HG03108 (cell line): ENCODE measurements around the gene SCAF4.

Source experiments
- ATAC-seq: cut with Tn5 transposase; IDR thresholded peaks from one replicate; pipeline ENCODE4 v1.9.1; 2021; ENCODE audit warnings: moderate library complexity; ENCODE audit not compliant: unreplicated experiment

Gene SCAF4

GRCh38 chr21:31713973-31714740 lies 17.8 kb downstream of the SCAF4 start:
- peak; percentile 47 for ATAC-seq

- no peak for ATAC-seq
These were observed 18.8 kb downstream of the SCAF4 start for GRCh38 chr21:31713115-31713514.

- no peak for ATAC-seq
These were observed 20.1 kb downstream of the SCAF4 start for GRCh38 chr21:31711745-31712285.

DNA sequence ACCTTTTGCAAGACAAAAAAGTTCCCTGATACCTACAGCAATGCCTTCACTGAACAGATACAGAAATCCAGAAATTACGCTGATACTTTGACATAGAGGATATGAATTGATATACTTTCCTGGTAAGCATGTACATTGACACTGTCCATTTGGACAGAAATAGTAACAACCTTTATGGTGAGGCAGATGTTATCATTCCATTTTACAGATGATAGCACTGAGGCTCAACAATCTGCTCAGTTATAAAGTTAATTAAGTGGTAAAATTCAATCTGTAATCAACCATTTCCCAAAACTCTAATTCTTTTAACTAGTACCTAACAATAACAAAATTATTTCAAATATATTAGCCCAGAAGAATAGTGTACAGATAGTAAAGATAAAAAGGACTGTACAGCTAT lies 20.6 kb downstream of the SCAF4 start:
- ATAC-seq = no peak

GRCh38 chr21:31710586-31710985 lies 21.3 kb downstream of the SCAF4 start:
- ATAC-seq = no peak

DNA sequence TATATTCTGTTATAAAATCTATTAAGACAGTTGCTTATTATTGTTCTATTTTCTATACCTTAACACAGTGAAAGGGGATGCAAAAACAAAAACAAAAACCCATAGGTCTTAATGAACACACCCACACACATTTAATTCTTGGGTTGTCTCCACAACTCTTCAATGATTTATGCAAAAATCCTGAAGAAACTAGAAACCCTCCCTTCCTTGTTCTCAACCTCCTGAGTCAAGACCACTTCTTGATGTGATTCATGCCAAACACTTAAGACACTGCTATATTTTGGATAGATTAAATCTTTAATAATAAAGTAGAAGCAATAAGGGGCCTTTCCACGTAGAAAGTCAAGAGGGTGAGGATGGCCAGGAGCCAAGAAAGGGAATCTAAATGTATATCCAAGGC lies 23.4 kb downstream of the SCAF4 start:
- ATAC-seq = no peak

DNA sequence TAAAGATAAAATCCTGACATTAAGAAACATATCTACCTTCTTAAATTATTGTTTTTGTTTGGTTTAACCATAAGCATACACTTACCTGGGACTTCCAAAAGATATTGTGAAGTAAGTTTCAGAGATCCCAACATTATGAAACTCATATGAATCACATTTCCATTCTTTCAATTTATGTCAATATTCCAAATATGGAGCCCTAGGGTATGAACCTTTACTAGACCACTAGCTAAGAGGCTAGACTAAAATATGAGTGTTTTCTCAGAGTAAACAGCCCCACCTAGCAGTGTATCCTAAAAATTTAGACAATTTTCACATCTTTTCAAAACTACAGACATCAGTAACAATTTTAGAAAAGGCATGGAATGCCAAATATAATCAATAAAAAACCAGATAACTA lies 24.4 kb downstream of the SCAF4 start:
- no peak for ATAC-seq

DNA sequence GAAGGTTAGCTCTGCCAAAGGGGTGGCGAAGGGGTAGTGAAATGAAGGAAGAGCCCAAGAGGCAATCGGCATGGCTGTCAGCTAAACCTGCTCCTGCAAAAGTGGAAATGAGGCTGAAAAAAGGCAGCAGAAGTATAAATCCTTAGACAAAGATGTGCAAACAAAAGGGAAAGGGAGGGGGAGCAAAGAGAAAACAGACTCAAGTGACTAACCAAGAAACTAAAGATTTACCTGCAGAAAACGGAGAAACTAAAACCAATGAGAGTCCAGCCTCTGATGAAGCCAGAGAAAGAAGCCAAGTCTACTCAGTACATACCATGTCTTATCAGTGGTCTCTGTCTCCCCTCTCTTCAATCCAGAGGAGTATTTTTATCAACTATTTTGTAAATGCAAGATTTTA lies 25.4 kb downstream of the SCAF4 start:
- no peak for ATAC-seq

GRCh38 chr21:31700040-31700439 lies 31.9 kb downstream of the SCAF4 start:
- no peak for ATAC-seq

DNA sequence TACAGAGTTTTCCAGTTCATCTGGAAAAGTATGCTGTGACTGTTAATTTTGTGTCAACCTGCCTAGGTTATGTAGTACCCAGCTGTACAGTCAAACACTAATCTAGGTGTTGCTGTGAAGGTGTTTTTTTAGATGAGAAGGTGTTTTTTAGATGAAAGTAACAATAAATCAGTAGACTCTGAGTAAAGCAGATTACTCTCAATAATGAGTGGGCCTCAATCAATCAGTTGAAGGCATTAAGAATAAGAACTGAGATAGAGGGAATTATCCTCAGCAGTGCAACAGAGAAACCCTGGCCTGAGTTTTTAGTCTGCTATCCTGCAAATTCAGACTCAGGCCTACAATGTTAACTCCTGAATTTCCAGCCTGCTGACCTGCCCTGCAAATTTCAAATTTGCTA lies 33.5 kb downstream of the SCAF4 start:
- no peak for ATAC-seq

DNA sequence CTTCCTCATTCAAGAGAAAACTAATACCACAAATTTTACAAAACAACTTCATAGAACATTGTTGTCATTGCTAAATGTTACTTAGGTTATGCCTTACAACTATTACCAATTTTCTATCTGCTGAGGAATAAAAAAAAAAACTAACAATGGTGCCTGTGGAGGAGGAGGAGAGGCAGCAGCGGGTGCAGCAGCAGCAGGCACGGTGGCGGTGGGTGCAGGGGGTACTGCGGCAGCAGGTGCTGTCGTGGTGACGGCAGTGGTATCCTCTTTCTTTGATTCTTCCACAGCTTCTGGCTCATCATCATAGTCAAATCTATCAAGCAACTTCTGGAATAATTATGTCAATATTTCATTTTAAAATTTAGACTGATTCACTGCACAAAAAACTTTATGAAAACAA lies 35.5 kb downstream of the SCAF4 start:
- ATAC-seq = no peak

DNA sequence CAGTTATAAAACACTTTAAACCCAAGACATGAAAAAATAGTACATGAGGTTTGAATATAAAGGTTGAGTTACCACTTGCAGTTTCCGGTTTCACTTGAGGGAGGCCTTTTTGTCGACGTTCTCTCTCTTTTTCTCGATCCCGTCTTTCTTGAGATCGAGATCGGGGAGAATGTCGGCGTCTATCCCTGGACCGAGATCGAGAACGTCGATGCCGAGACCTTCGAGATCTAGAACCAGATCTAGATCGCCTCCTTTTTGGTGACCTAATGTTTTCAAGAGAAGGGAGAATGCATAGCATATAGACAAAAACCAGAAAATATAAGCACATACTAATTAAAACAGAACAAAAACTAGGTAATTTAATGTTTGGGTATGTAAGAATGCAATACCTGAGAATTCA lies 38.7 kb downstream of the SCAF4 start:
- no peak for ATAC-seq

DNA sequence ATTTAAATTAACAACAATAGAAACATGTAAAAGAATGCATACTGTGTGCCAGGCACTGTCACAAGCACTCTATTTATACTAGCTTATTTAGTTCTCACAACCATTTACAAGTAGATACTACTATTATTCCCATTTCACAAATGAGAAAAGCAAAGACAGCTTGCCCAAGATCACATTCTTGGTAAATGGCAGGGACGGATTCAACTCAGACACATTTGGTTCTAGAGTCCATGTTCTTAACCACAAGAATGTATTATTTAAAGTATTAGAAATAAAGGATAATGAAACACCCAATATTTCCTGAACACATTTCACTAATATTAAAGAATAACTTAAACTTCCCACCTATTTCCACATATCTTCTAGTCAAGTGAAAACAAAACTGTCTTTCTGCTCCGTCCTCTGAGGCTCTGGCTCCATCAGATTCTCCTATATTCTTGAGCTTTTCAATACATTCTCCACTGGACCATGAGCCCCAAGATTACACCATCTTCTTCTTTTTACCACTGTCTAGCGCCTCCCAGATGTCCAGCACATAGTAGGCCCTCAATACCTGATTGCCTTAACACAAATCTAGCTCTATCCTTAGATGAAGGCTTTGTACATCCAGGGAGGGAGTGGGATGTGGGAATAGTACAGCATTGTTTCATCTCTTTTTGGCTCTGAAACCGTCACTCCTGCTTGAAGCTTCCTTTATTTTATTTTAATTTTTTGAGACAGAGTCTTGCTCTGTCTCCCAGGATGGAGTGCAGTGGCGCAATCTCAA lies 43.1 kb downstream of the SCAF4 start:
- ATAC-seq = no peak

GRCh38 chr21:31687108-31687507 lies 44.8 kb downstream of the SCAF4 start:
- ATAC-seq = no peak

DNA sequence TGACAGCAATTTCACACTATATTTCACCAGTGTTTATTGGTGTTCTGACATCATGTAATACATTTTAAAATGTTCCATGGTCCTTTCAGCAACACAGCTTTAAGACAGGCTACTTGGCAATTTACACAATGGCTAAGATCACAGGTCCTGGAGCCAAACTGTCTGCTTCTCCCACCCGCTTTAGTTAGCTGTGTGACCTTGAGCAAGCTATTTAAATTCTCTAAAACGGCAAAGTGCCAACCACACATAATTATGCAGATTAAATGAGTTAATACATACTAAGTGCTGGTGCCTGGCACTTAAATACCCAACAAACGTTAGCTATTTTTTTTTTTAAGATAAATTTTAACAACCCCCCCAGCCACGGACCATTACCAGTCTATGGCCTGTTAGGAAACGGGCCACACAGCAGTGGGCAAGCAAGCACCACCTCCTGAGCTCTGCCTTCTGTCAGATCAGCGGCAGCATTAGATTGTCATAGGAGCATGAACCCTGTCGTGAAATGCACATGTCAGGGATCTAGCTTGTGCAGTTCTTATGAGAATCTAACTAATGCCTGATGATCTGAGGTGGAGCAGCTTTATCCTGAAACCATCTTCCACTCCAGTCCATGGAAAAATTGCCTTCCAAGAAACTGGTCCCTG lies 45.5 kb downstream of the SCAF4 start:
- no peak for ATAC-seq

GRCh38 chr21:31684918-31685317 lies 47.0 kb downstream of the SCAF4 start:
- ATAC-seq = no peak

DNA sequence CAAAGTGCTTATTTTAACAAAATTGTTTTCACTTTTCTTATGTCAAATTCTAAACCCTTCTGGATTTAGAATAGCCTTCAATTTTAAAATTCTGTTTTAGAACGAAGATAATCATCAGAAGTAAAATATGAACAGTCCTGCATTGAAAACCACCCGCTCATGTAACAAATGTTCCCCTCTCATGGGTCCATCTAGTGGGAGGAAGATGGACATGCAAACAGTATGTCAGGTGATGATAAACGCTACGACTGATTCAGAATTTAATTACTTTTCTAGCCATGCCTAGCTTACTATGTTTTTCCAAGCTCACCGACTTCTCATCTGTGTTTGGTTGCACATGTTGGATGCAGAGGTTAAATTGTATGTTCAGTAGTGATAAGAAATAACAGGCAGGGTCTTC lies 48.9 kb downstream of the SCAF4 start:
- ATAC-seq = no peak

DNA sequence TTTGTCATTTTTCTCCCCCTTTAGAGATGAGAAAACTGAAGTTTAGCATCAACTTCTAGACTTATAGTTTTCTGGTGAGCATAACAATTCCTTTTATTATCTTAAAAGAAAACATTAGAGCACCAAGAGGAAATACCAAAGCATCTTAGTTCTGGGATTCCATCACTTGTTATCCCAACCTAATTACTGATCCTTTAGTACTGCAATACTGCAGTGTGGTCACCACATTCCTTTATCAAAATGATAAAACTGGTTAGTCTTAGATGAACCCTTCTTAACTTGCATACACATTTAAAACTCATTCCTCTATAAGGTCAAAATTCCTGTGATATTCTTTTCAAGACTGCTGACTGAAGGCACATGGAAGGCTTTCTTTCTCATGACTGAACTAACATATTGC lies 49.3 kb downstream of the SCAF4 start:
- no peak for ATAC-seq

GRCh38 chr21:31678478-31678877 lies 53.4 kb downstream of the SCAF4 start:
- no peak for ATAC-seq

- ATAC-seq = no peak
These were observed 54.9 kb downstream of the SCAF4 start for GRCh38 chr21:31677047-31677446.

DNA sequence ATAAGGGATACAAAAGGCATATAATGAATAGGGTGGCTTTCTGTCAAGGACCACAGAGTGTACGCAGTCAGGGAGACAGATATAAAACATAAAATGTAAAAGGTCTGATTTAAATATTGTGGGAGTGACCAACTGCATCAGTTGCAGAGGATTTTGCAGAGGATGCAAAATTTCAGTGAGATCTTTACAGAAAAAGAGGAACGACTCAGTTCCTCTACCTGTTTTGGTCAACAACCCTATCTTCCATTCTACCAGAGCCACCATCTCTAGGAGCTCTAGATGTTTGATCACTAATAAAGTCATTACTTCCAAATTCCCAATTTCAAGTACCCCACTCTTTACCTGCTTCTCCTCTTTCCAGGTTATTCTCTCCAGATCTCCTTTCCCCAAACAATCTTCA lies 56.0 kb downstream of the SCAF4 start:
- ATAC-seq = no peak

DNA sequence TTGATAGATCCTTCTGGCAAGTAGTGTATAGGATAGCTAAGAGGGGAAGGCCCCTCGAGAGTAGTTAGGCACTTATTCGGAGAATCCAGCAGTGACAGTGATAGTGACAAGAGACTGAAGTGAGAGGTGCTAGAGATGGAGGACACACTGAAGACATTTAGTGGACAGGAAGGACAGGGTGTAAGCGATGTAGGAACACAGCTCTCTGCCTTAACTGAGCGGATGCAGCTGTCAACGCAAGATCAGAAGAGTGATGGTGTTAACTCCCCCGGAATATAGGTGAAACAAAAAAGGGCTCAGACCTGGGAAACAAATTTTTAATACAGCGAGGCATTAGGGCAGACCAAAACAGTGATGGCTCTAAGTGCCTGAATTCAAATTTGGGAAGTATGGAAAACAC lies 56.6 kb downstream of the SCAF4 start:
- ATAC-seq = no peak
